MM.1S (cell line): ENCODE measurements around the gene SENP1.

Experiments used
- EZH2 ChIP-seq: fragments of 300-600 bp; sonication (generic); optimal IDR thresholded peaks from 2 replicates; pipeline ENCODE3; 2017; ENCODE audit warnings: low read depth, mild to moderate bottlenecking, antibody characterized with exemption, low read length, mixed read lengths
- EZH2phosphoT487 ChIP-seq: fragments of 300-600 bp; sonication (generic); IDR thresholded peaks from 2 replicates; pipeline ENCODE4 v1.6.1; 2018; ENCODE audit warnings: antibody characterized with exemption, low read length
- TF ChIP-seq, protein P1 (sequence below): fragments of 300-600 bp; sonication (generic); IDR thresholded peaks from 2 replicates; pipeline ENCODE4 v1.5.1; 2016; ENCODE audit warnings: antibody characterized with exemption, low read length, mixed read lengths

- TF ChIP-seq, protein P1, sequence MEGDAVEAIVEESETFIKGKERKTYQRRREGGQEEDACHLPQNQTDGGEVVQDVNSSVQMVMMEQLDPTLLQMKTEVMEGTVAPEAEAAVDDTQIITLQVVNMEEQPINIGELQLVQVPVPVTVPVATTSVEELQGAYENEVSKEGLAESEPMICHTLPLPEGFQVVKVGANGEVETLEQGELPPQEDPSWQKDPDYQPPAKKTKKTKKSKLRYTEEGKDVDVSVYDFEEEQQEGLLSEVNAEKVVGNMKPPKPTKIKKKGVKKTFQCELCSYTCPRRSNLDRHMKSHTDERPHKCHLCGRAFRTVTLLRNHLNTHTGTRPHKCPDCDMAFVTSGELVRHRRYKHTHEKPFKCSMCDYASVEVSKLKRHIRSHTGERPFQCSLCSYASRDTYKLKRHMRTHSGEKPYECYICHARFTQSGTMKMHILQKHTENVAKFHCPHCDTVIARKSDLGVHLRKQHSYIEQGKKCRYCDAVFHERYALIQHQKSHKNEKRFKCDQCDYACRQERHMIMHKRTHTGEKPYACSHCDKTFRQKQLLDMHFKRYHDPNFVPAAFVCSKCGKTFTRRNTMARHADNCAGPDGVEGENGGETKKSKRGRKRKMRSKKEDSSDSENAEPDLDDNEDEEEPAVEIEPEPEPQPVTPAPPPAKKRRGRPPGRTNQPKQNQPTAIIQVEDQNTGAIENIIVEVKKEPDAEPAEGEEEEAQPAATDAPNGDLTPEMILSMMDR = no peak
- no peak for TF ChIP-seq EZH2
- no peak for TF ChIP-seq EZH2phosphoT487
These were observed 96.9 kb downstream of the SENP1 start for GRCh38 chr12:48008950-48009349.
